Kidney glomerular epithelial cell (primary cell): ENCODE results near the gene BMP5.
A peak's percentile ranks its signal among the peaks of the same experiment; 100 is the strongest.

ENCODE experiments used
- DNase-seq: peaks from one replicate; lab custom pipeline; 2025; lab: John Stamatoyannopoulos, UW

Gene BMP5

GRCh38 chr6:55811074-55811473 lies 64.3 kb downstream of the BMP5 start:
- DNase-seq: no peak

- DNase-seq: no peak
Measured at GRCh38 chr6:55802259-55802658, 73.1 kb downstream of the BMP5 start.

GRCh38 chr6:55798571-55798970 lies 76.8 kb downstream of the BMP5 start:
- DNase-seq: no peak

GRCh38 chr6:55794136-55794812 lies 81.1 kb downstream of the BMP5 start:
- DNase-seq: peak; percentile 69

- DNase-seq: no peak
Measured at GRCh38 chr6:55785273-55785672, 90.1 kb downstream of the BMP5 start.

- no peak for DNase-seq
Measured at GRCh38 chr6:55782275-55782674, 93.1 kb downstream of the BMP5 start.

- no peak for DNase-seq
Measured at GRCh38 chr6:55778705-55779104, 96.7 kb downstream of the BMP5 start.

GRCh38 chr6:55777469-55777868 lies 97.9 kb downstream of the BMP5 start:
- DNase-seq: no peak

GRCh38 chr6:55776113-55776512 lies 99.3 kb downstream of the BMP5 start:
- DNase-seq: no peak

GRCh38 chr6:55775029-55775318 lies 100.4 kb downstream of the BMP5 start:
- no peak for DNase-seq

- no peak for DNase-seq
Measured at GRCh38 chr6:55774286-55775028, 100.9 kb downstream of the BMP5 start.

GRCh38 chr6:55773620-55774216 lies 101.7 kb downstream of the BMP5 start:
- no peak for DNase-seq

GRCh38 chr6:55772730-55773129 lies 102.7 kb downstream of the BMP5 start:
- no peak for DNase-seq

- DNase-seq: no peak
Measured at GRCh38 chr6:55759536-55759935, 115.9 kb downstream of the BMP5 start.

GRCh38 chr6:55758156-55758937 lies 117.0 kb downstream of the BMP5 start:
- peak; percentile 81 for DNase-seq

GRCh38 chr6:55756531-55757031 lies 118.8 kb downstream of the BMP5 start:
- no peak for DNase-seq

GRCh38 chr6:55748880-55749279 lies 126.5 kb downstream of the BMP5 start:
- DNase-seq: no peak

GRCh38 chr6:55746473-55746872 lies 128.9 kb downstream of the BMP5 start:
- DNase-seq: no peak

GRCh38 chr6:55734256-55734655 lies 141.1 kb downstream of the BMP5 start:
- DNase-seq: peak; percentile 60

GRCh38 chr6:55729665-55730064 lies 145.7 kb downstream of the BMP5 start:
- DNase-seq: no peak

- DNase-seq: no peak
Measured at GRCh38 chr6:55726144-55726543, 149.2 kb downstream of the BMP5 start.

GRCh38 chr6:55714831-55715230 lies 160.6 kb downstream of the BMP5 start:
- no peak for DNase-seq

- DNase-seq: peak; percentile 4
Measured at GRCh38 chr6:55713436-55713835, 162.0 kb downstream of the BMP5 start.
